CD4-positive, CD25-positive, alpha-beta regulatory T cell (primary cell): ENCODE results near the gene SPTSSA. TPM values are rescaled to one million over a fixed set of nuclear protein-coding genes. Genes with fewer than 3 reads are reported as not detected.
"Not testable (repeated sequence)": the region's sequence is repeated elsewhere in the genome, so short reads cannot be mapped to it uniquely, and the experiment has no call there.

Source experiments
- ATAC-seq, 2 donors: fragments of 150-1000 bp; cut with Tn5 transposase; one replicate each; pipeline ENCODE4 v1.10.0; 2021; ENCODE audit warnings: low read depth in 2 of 2, moderate number of reproducible peaks in 2 of 2, moderate library complexity in 1 of 2
- DNase-seq, 3 donors: peaks; one replicate each; pipeline versions ENCODE4 v3.0.0 to v3.0.0-alpha.2; 2012 to 2022; ENCODE audit warnings: mixed read lengths in 1 of 3
- H3K27ac ChIP-seq: one replicate; pipeline ENCODE4 v1.7.0; 2013; ENCODE audit warnings: mild to moderate bottlenecking, low read length; ENCODE audit not compliant: insufficient read depth, poor library complexity, severe bottlenecking
- H3K27me3 ChIP-seq: one replicate; pipeline ENCODE4 v1.7.0; 2013; ENCODE audit warnings: low read length; ENCODE audit not compliant: control insufficient read depth, insufficient read depth
- H3K36me3 ChIP-seq: one replicate; pipeline ENCODE4 v1.7.0; 2013; ENCODE audit warnings: mild to moderate bottlenecking, low read length, moderate library complexity; ENCODE audit not compliant: control insufficient read depth, insufficient read depth
- H3K4me1 ChIP-seq: 2 replicates; pipeline ENCODE4 v1.7.0; 2013; ENCODE audit warnings: mild to moderate bottlenecking, low read length; ENCODE audit not compliant: insufficient read depth, control insufficient read depth, poor library complexity, severe bottlenecking
- H3K4me3 ChIP-seq: one replicate; pipeline ENCODE4 v1.7.0; 2013; ENCODE audit warnings: low read depth, mild to moderate bottlenecking, low read length, moderate library complexity
- H3K9me3 ChIP-seq, 2 experiments: 1 replicate in 1 of 2; 2 replicates in 1 of 2; pipeline ENCODE4 v1.7.0; 2013; ENCODE audit warnings: low read length in 2 of 2, mild to moderate bottlenecking in 1 of 2, moderate library complexity in 1 of 2; ENCODE audit not compliant: control insufficient read depth in 2 of 2
- H3K27ac Mint-ChIP-seq, 3 donors: one replicate each; pipeline ENCODE4 v1.8.0; 2020 to 2022; ENCODE audit warnings: mild to moderate bottlenecking in 3 of 3, mixed read lengths in 3 of 3, moderate library complexity in 2 of 3
- H3K27me3 Mint-ChIP-seq: one replicate; pipeline ENCODE4 v1.8.0; 2022; ENCODE audit warnings: mild to moderate bottlenecking, mixed read lengths
- H3K36me3 Mint-ChIP-seq: one replicate; pipeline ENCODE4 v1.8.0; 2020; ENCODE audit warnings: mixed read lengths
- H3K4me1 Mint-ChIP-seq, 4 donors: one replicate each; pipeline ENCODE4 v1.8.0; 2020 to 2022; ENCODE audit warnings: mixed read lengths in 4 of 4, mild to moderate bottlenecking in 1 of 4
- H3K4me3 Mint-ChIP-seq, 4 donors: one replicate each; pipeline ENCODE4 v1.8.0; 2020 to 2022; ENCODE audit warnings: mild to moderate bottlenecking in 4 of 4, mixed read lengths in 4 of 4, moderate library complexity in 3 of 4
- H3K9me3 Mint-ChIP-seq, 7 donors: one replicate each; pipeline ENCODE4 v1.8.0; 2020 to 2022; ENCODE audit warnings: mixed read lengths in 7 of 7, mild to moderate bottlenecking in 3 of 7, moderate library complexity in 2 of 7
- polyA plus RNA-seq, 4 donors: library from polyadenylated mRNA; unstranded; fragments of 300-500 nt; fragmentation: Illumina TruSeq; gene quantifications; one replicate each; pipeline ENCODE4 v1.2.3, GENCODE V29; 2021
- total RNA-seq: library from RNA; stranded (reverse); gene quantifications from one replicate; pipeline ENCODE4 v1.2.3, GENCODE V29; 2022

The SPTSSA gene
- total and polyA plus RNA-seq, 5 donors from 2014 or later, result 4.0 to 10.7 (median 8.1) TPM

DNA sequence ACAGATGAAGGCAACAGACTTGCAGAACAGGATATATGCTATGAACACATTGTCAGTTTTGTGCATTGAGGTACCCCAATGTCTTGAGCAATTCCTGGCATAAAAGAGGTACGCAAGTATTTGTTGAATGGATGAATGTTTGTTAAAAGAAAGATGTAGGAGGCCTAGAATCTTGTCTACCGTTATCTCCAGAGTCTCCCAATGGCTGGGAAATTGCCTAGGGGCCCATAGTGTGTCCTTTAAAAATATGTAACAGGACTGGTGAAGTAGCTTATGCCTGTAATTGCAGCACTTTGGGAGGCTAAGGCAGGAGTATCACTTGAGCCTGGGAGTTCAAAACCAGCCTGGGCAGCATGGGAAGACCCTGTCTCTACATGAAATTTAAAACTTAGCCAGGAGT lies 20.4 kb upstream of the SPTSSA start:
- Mint-ChIP-seq H3K4me1 (no peaks in the 10 kb centered on the region), H3K27ac (no peak overlapping the region), H3K36me3 (no peaks in the 10 kb centered on the region), H3K4me3 (no peak overlapping the region), H3K27me3 (no peaks in the 10 kb centered on the region), H3K9me3 (peaks cover 0 to 2% (median 0%) of the 10 kb centered on the region in 7 donors)
- H3K4me3 ChIP-seq, result no peak overlapping the region
- no peaks in the 10 kb centered on the region for H3K4me1 ChIP-seq
- H3K9me3 ChIP-seq, result no peaks in the 10 kb centered on the region
- no peak for DNase-seq
- ATAC-seq, result no peak
- no peaks in the 10 kb centered on the region for H3K27me3 ChIP-seq
- H3K36me3 ChIP-seq, result no peaks in the 10 kb centered on the region
- H3K27ac ChIP-seq, result no peak overlapping the region

- H3K4me3 ChIP-seq, result no peak overlapping the region
- no peaks in the 10 kb centered on the region for H3K27me3 Mint-ChIP-seq
- H3K4me1 ChIP-seq, result no peaks in the 10 kb centered on the region
- H3K4me1 Mint-ChIP-seq, result no peaks in the 10 kb centered on the region
- DNase-seq, result no peak
- no peaks in the 10 kb centered on the region for H3K9me3 Mint-ChIP-seq
- no peak overlapping the region for H3K4me3 Mint-ChIP-seq
- H3K27ac Mint-ChIP-seq, result no peak overlapping the region
- H3K36me3 ChIP-seq, result no peaks in the 10 kb centered on the region
- no peaks in the 10 kb centered on the region for H3K27me3 ChIP-seq
- no peaks in the 10 kb centered on the region for H3K36me3 Mint-ChIP-seq
- ATAC-seq, result no peak
- H3K27ac ChIP-seq, result no peak overlapping the region
- H3K9me3 ChIP-seq, result no peaks in the 10 kb centered on the region
Measured at GRCh38 chr14:34479694-34480093, 17.7 kb upstream of the SPTSSA start.

DNA sequence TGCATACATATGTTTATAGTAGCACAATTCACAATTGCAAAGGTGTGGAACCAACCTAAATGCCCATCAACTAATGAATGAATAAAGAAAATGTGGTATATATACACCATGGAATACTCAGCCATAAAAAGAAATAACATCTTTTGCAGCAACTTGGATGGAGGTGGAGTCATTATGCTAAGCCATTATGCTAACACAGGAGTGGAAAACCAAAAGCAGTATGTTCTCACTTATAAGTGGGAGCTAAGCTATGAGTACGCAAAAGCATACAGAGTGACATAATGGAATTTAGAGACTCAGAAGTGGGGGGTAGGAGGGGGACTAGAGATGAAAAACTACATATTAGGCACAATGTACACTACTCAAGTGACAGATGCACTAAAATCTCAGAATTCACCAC lies 16.2 kb upstream of the SPTSSA start:
- no peaks in the 10 kb centered on the region for H3K27me3 ChIP-seq
- H3K9me3 Mint-ChIP-seq, result no peaks in the 10 kb centered on the region
- no peaks in the 10 kb centered on the region for H3K4me1 Mint-ChIP-seq
- no peak overlapping the region for H3K4me3 Mint-ChIP-seq
- H3K36me3 Mint-ChIP-seq, result no peaks in the 10 kb centered on the region
- no peak overlapping the region for H3K27ac ChIP-seq
- H3K27me3 Mint-ChIP-seq, result peaks cover 6% of the 10 kb centered on the region
- no peaks in the 10 kb centered on the region for H3K9me3 ChIP-seq
- H3K36me3 ChIP-seq, result no peaks in the 10 kb centered on the region
- no peak for DNase-seq
- no peak overlapping the region for H3K27ac Mint-ChIP-seq
- H3K4me1 ChIP-seq, result no peaks in the 10 kb centered on the region
- ATAC-seq, result no peak
- no peak overlapping the region for H3K4me3 ChIP-seq

GRCh38 chr14:34476036-34476435 lies 14.0 kb upstream of the SPTSSA start:
- H3K9me3 Mint-ChIP-seq, H3K4me3 ChIP-seq, H3K4me1 ChIP-seq, H3K27ac Mint-ChIP-seq, ATAC-seq, DNase-seq, H3K27ac ChIP-seq, H3K27me3 Mint-ChIP-seq, H3K4me3 Mint-ChIP-seq, H3K36me3 ChIP-seq, H3K36me3 Mint-ChIP-seq, H3K4me1 Mint-ChIP-seq, H3K9me3 ChIP-seq, H3K27me3 ChIP-seq: not testable (repeated sequence)

DNA sequence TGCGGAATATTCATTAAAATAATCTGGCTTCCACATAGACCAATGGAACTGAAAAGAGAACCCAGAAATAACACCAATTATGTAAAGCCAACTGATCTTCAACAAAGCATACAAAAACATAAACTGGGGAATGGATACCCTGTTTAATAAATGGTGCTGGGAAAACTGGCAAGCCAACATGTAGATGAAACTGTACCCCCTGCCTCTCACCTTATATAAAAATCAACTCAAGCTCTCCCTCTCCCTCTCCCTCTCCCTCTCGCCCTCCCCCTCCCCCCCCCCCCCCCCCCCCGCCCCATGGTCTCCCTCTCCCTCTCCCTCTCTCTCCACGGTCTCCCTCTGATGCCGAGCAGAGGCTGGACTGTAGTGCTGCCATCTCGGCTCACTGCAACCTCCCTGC lies 13.1 kb upstream of the SPTSSA start:
- Histone ChIP-seq H3K4me3 (no peak overlapping the region), H3K9me3 (no peaks in the 10 kb centered on the region), H3K27ac (no peak overlapping the region), H3K27me3 (no peaks in the 10 kb centered on the region), H3K4me1 (no peaks in the 10 kb centered on the region), H3K36me3 (no peaks in the 10 kb centered on the region)
- Mint-ChIP-seq H3K36me3 (no peaks in the 10 kb centered on the region), H3K4me1 (peaks cover 0 to 4% (median 0%) of the 10 kb centered on the region in 4 donors), H3K27me3 (peaks cover 10% of the 10 kb centered on the region), H3K27ac (no peak overlapping the region), H3K9me3 (peaks cover 0 to 2% (median 0%) of the 10 kb centered on the region in 7 donors), H3K4me3 (no peak overlapping the region)
- ATAC-seq (no peak), DNase-seq (no peak)

DNA sequence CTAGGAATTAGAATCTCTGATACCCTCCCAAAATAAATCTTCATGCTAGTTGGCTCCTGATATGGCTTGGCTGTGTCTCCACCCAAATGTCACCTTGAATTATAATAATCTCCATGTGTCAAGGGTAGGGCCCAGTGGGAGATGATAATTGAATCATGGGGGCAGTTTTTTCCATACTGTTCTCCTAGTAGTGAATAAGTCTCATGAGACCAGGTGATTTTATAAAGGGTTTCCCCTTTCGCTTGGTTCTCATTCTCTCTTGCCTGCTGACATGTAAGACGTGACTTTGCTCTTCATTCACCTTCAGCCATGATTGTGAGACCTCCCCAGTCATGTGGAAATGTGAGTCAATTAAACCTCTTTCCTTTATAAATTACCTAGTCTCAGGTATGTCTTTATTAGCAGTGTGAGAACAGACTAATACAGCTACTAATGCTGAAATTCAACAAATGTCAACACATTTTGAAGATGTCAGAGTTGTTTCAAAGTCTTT lies 12.2 kb upstream of the SPTSSA start:
- Histone ChIP-seq H3K27ac (no peak overlapping the region), H3K9me3 (no peaks in the 10 kb centered on the region), H3K27me3 (no peaks in the 10 kb centered on the region), H3K4me1 (no peaks in the 10 kb centered on the region), H3K36me3 (no peaks in the 10 kb centered on the region), H3K4me3 (no peak overlapping the region)
- no peaks in the 10 kb centered on the region for H3K36me3 Mint-ChIP-seq
- H3K27me3 Mint-ChIP-seq, result peaks cover 10% of the 10 kb centered on the region
- H3K27ac Mint-ChIP-seq, result no peak overlapping the region
- peaks cover 0 to 2% (median 0%) of the 10 kb centered on the region in 7 donors for H3K9me3 Mint-ChIP-seq
- ATAC-seq, result no peak
- no peak for DNase-seq
- H3K4me1 Mint-ChIP-seq, result peaks cover 0 to 4% (median 0%) of the 10 kb centered on the region in 4 donors
- no peak overlapping the region for H3K4me3 Mint-ChIP-seq

DNA sequence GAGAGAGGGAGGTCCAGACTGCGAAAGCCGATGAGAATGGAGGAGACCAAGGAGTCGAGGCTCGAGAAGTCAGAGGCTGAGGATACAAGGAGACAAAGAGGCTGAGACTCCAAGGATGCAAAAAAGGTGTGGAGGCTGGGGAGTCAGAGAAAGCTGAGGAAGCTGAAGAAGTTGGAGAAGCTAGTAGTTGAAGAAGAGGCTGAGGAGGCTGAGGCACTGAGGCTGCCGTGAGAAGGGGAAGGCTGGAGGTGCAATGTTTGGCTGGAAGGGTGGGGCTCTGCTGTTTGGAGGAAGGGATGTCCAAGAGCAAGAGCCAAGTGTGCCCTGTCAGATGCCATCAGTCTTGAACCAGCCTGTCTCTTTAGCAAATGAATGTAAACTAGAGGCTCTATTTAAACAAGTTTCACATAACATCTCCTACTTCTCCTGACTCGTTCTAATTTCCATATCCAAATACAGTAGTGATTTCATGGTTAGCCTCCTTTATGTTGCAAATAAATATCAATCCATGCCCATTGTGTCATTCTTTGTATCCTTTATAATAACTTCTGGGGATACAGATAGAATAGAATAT lies 10.8 kb upstream of the SPTSSA start:
- H3K27me3 ChIP-seq, result no peaks in the 10 kb centered on the region
- Mint-ChIP-seq H3K27ac (no peak overlapping the region), H3K36me3 (no peaks in the 10 kb centered on the region), H3K27me3 (peaks cover 15% of the 10 kb centered on the region), H3K9me3 (peaks cover 0 to 2% (median 0%) of the 10 kb centered on the region in 7 donors), H3K4me1 (peaks cover 0 to 4% (median 0%) of the 10 kb centered on the region in 4 donors), H3K4me3 (no peak overlapping the region)
- no peaks in the 10 kb centered on the region for H3K9me3 ChIP-seq
- no peaks in the 10 kb centered on the region for H3K36me3 ChIP-seq
- no peak overlapping the region for H3K4me3 ChIP-seq
- H3K27ac ChIP-seq, result no peak overlapping the region
- DNase-seq, result no peak
- ATAC-seq, result no peak
- no peaks in the 10 kb centered on the region for H3K4me1 ChIP-seq

DNA sequence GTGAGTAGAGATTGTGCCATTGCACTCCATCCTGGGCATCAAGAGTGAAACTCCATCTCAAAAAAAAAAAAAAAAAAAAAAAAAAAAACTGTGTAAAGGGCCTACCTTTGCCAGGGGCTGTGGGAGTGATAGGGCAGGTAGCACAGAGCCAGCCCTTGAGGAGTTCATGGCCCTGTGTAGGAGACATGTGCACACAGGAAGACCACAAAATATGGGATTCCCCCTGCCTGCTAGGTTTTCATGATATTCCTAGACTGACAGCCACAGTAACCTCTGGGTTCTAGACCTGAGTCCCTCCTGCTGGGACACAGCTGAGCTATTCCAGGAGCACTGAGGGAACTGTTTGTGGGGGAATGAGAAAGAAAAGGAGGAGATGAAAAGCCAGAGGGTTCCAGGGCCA lies 8.3 kb upstream of the SPTSSA start:
- Histone ChIP-seq H3K4me3 (no peak overlapping the region), H3K36me3 (no peaks in the 10 kb centered on the region), H3K4me1 (no peaks in the 10 kb centered on the region), H3K27ac (no peak overlapping the region), H3K9me3 (no peaks in the 10 kb centered on the region), H3K27me3 (no peaks in the 10 kb centered on the region)
- no peak overlapping the region for H3K4me3 Mint-ChIP-seq
- H3K27me3 Mint-ChIP-seq, result peaks cover 15% of the 10 kb centered on the region
- H3K4me1 Mint-ChIP-seq, result peaks cover 0 to 4% (median 0%) of the 10 kb centered on the region in 4 donors
- no peak overlapping the region for H3K27ac Mint-ChIP-seq
- peaks cover 0 to 2% (median 0%) of the 10 kb centered on the region in 7 donors for H3K9me3 Mint-ChIP-seq
- DNase-seq (no peak), ATAC-seq (no peak)
- H3K36me3 Mint-ChIP-seq, result no peaks in the 10 kb centered on the region
